HL-60 (cell line): Measurements from ENCODE around the gene RAD23A.

Source experiments
- GABPA ChIP-seq: IDR thresholded peaks from 2 replicates; pipeline ENCODE4 v1.6.1; 2012; ENCODE audit warnings: low read depth
- POLR2AphosphoS5 ChIP-seq: IDR thresholded peaks from 2 replicates; pipeline ENCODE4 v1.6.1; 2012; ENCODE audit warnings: low read depth
- SPI1 ChIP-seq: IDR thresholded peaks from 2 replicates; pipeline ENCODE4 v1.6.1; 2012; ENCODE audit warnings: low read depth, mild to moderate bottlenecking, borderline replicate concordance
- TF ChIP-seq, protein P1 (sequence below): IDR thresholded peaks from one replicate; pipeline ENCODE4 v1.5.1; 2011; ENCODE audit warnings: low read length, control low read depth, inconsistent platforms; ENCODE audit not compliant: insufficient read depth
- TF ChIP-seq, protein P2 (sequence below): IDR thresholded peaks from 2 replicates; pipeline ENCODE4 v1.6.1; 2012; ENCODE audit warnings: low read depth; ENCODE audit not compliant: insufficient replicate concordance

DNA sequence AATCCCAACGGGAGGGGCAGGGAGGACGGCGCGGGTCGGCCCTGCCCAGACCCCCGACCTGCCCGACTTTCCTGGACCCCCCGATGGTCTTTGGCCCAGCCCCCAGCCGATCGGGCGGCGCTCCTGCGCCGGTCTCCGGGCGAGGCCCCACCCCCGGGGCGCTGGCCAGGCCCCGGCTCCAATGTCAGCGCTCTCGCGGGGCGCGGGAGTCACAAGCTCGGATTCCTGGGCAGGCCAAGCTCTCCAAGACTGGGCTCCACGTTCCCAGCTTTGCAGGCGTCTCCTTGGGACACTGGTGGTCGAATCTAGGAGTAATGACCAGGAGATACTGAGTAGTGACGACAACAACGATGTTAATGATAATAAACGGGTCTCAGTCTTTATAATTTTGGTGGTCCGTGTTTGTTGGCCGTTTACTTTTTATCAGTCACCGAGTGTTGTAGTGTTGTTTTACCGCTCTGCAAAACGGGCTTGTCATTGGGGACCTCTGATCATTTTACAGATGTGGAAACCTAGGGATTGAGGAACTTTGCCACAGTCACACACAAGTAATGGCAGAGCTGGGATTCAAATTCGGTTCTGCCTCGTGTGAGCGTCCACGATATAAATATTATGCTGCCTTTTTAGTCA, 545 bp downstream of the RAD23A start:
- TF ChIP-seq, protein P1, sequence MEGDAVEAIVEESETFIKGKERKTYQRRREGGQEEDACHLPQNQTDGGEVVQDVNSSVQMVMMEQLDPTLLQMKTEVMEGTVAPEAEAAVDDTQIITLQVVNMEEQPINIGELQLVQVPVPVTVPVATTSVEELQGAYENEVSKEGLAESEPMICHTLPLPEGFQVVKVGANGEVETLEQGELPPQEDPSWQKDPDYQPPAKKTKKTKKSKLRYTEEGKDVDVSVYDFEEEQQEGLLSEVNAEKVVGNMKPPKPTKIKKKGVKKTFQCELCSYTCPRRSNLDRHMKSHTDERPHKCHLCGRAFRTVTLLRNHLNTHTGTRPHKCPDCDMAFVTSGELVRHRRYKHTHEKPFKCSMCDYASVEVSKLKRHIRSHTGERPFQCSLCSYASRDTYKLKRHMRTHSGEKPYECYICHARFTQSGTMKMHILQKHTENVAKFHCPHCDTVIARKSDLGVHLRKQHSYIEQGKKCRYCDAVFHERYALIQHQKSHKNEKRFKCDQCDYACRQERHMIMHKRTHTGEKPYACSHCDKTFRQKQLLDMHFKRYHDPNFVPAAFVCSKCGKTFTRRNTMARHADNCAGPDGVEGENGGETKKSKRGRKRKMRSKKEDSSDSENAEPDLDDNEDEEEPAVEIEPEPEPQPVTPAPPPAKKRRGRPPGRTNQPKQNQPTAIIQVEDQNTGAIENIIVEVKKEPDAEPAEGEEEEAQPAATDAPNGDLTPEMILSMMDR = no peak
- TF ChIP-seq POLR2AphosphoS5 (peak; percentile 33; the same call in 1 of the 2 replicates), SPI1 (no peak), GABPA (no peak)
- TF ChIP-seq, protein P2, sequence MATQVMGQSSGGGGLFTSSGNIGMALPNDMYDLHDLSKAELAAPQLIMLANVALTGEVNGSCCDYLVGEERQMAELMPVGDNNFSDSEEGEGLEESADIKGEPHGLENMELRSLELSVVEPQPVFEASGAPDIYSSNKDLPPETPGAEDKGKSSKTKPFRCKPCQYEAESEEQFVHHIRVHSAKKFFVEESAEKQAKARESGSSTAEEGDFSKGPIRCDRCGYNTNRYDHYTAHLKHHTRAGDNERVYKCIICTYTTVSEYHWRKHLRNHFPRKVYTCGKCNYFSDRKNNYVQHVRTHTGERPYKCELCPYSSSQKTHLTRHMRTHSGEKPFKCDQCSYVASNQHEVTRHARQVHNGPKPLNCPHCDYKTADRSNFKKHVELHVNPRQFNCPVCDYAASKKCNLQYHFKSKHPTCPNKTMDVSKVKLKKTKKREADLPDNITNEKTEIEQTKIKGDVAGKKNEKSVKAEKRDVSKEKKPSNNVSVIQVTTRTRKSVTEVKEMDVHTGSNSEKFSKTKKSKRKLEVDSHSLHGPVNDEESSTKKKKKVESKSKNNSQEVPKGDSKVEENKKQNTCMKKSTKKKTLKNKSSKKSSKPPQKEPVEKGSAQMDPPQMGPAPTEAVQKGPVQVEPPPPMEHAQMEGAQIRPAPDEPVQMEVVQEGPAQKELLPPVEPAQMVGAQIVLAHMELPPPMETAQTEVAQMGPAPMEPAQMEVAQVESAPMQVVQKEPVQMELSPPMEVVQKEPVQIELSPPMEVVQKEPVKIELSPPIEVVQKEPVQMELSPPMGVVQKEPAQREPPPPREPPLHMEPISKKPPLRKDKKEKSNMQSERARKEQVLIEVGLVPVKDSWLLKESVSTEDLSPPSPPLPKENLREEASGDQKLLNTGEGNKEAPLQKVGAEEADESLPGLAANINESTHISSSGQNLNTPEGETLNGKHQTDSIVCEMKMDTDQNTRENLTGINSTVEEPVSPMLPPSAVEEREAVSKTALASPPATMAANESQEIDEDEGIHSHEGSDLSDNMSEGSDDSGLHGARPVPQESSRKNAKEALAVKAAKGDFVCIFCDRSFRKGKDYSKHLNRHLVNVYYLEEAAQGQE = peak; percentile 2
